ENCODE measurements around the gene DLG4. TPM values are rescaled to one million over a fixed set of nuclear protein-coding genes. Genes with fewer than 3 reads are reported as not detected.

Gene DLG4
- total RNA-seq, 1 donor from 2014 or later: 14.0 TPM

DNA sequence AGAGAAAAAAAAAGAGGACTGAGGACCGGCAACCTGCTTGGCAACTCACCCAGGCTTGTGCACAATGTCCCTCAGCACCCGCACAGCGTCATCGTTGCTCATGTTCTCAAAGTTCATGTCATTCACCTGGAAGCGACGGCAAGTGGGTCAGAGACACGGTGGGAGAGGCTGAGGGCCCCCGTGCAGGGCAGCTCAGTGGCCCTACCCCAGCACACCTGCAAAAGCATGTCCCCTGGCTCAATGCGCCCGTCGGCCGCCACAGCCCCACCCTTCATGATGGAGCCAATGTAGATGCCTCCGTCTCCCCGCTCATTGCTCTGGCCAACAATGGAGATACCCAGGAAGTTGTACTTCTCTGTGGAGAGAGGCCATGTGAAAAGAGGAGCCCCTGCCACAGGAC lies 9.3 kb upstream of the DLG4 start:
- no peak for DNase-seq
- Histone ChIP-seq H3K27ac (replicated peaks) (no peak overlapping the region), H3K4me1 (peaks cover 46% of the 10 kb centered on the region), H3K4me3 (no peak overlapping the region), H3K27me3 (ENCODE audit: low read depth) (no peaks in the 10 kb centered on the region), H3K36me3 (peaks cover 66% of the 10 kb centered on the region), H3K9me3 (replicated peaks) (no peaks in the 10 kb centered on the region)
- TF ChIP-seq, protein P1, sequence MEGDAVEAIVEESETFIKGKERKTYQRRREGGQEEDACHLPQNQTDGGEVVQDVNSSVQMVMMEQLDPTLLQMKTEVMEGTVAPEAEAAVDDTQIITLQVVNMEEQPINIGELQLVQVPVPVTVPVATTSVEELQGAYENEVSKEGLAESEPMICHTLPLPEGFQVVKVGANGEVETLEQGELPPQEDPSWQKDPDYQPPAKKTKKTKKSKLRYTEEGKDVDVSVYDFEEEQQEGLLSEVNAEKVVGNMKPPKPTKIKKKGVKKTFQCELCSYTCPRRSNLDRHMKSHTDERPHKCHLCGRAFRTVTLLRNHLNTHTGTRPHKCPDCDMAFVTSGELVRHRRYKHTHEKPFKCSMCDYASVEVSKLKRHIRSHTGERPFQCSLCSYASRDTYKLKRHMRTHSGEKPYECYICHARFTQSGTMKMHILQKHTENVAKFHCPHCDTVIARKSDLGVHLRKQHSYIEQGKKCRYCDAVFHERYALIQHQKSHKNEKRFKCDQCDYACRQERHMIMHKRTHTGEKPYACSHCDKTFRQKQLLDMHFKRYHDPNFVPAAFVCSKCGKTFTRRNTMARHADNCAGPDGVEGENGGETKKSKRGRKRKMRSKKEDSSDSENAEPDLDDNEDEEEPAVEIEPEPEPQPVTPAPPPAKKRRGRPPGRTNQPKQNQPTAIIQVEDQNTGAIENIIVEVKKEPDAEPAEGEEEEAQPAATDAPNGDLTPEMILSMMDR (IDR thresholded peaks at IDR 0.05; ENCODE audit: borderline replicate concordance): no peak
- intact Hi-C loops (cut with micrococcal nuclease): no loop called here

DNA sequence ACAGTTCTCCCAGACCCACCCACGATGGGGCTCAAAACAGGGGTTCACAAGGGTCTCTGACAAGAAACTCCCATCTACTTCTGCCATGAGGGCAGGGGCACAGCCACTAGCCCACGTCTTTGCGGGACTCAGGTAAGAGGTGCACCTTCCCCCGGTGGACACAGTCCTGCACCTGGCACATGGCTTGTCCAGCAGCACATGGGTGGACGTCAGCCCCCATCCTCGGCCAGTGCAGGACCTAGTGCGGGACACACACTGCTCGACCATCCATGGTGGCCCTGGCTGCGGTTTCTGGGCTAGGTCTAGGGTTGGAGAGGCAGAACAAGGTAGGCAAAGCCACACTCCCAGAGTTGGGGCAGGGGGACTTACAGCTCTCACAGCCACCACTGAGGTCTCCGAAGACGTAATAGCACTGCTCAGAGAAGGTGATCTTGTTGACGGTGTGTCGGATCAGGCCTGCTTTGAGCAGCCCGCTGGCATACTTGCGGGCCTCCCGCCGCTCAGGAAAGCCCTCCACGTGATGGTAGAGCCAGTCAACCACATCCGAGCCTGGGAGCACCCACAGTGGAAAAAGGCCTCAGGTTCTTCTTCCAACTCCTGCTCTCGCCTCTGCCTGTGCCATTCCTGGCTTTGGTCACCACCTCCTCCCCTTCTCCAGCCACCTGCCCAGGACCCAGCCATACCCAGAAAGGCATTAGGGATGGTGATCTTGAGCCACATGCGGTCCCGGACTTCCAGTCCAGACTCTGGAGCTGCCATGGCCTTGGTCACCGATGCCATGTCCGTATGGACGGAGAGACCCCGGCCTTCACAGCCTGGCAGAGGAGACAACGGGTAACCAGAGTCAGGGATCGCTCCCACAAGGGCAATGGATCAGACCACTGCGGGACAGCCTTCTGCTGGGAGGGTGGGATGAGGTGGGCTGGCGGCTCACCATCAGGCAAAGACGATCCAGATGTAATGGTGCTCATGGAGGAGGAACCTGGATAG lies 7.4 kb upstream of the DLG4 start:
- H3K4me3 ChIP-seq: no peak overlapping the region
- peaks cover 85% of the 10 kb centered on the region for H3K36me3 ChIP-seq
- DNase-seq: no peak
- no peaks in the 10 kb centered on the region for H3K9me3 ChIP-seq (replicated peaks)
- H3K27ac ChIP-seq (replicated peaks): no peak overlapping the region
- H3K27me3 ChIP-seq (ENCODE audit: low read depth): no peaks in the 10 kb centered on the region
- TF ChIP-seq, protein P1 (IDR thresholded peaks at IDR 0.05; ENCODE audit: borderline replicate concordance): no peak
- intact Hi-C loops (cut with micrococcal nuclease): no loop called here
- peaks cover 46% of the 10 kb centered on the region for H3K4me1 ChIP-seq

DNA sequence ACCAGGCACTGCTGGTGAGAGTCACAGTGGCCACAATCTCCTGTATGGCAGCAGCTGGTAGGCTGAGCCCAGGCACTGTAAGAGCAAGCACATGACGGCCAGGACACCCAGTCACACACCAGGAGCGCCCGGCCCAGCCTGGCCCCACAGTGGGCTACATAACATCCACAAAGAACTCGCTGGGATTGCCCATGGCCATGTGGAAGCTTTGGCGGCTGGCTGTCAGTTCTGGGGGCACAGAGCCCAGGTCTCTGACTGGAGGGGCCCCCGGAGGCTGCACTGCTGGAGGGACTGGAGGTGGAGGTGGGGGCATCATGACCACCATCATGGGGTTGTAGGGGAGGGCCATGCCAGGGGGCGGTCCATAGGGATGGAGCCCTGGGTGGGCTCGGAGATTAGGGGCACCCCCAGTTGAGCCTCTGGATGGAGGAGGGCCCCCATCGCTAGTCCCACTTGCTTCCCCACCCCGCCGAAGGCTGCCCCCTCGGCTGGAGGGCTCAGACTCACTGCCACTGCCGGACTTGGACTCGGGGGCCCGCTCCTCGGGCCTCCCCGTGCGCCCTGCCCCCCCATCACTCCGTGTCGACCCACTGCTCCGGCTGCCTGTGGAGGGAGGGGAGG lies 6.2 kb upstream of the DLG4 start:
- peaks cover 97% of the 10 kb centered on the region for H3K36me3 ChIP-seq
- intact Hi-C loops (cut with micrococcal nuclease): no loop called here

DNA sequence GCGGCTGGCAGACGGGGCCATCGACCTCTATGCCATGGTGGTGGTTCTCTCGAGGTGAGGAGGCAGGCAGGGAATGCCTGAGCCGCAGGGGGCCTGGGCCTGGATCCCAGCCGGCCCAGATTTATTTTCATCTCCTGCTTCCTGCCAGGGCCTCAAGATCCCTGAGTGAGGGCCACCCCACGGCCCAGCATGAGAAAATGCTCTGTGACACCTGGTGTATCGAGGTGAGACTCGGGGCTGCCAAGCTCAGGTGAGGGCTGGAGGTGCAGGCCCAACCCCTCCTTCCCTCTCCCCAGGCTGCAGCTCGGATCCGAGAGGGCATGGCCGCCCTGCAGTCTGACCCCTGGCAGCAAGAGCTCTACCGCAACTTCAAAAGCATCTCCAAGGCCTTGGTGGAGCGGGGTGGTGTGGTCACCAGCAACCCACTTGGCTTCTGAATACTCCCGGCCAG lies 5.0 kb upstream of the DLG4 start:
- no peaks in the 10 kb centered on the region for H3K9me3 ChIP-seq (replicated peaks)
- peaks cover 92% of the 10 kb centered on the region for H3K36me3 ChIP-seq
- peak overlapping the region; percentile 68 for H3K27ac ChIP-seq (replicated peaks)
- no peak overlapping the region for H3K4me3 ChIP-seq
- TF ChIP-seq, protein P1 (IDR thresholded peaks at IDR 0.05; ENCODE audit: borderline replicate concordance): no peak
- intact Hi-C loops (cut with micrococcal nuclease): no loop called here
- peaks cover 63% of the 10 kb centered on the region for H3K4me1 ChIP-seq
- no peaks in the 10 kb centered on the region for H3K27me3 ChIP-seq (ENCODE audit: low read depth)
- no peak for DNase-seq

More for the DNA sequence above, 6.2 kb upstream of the DLG4 start:
- Histone ChIP-seq H3K27me3 (ENCODE audit: low read depth) (no peaks in the 10 kb centered on the region), H3K4me1 (peaks cover 52% of the 10 kb centered on the region), H3K4me3 (no peak overlapping the region), H3K27ac (replicated peaks) (peak overlapping the region; percentile 68), H3K9me3 (replicated peaks) (no peaks in the 10 kb centered on the region)
- no peak for DNase-seq
- TF ChIP-seq, protein P1 (IDR thresholded peaks at IDR 0.05; ENCODE audit: borderline replicate concordance): no peak

DNA sequence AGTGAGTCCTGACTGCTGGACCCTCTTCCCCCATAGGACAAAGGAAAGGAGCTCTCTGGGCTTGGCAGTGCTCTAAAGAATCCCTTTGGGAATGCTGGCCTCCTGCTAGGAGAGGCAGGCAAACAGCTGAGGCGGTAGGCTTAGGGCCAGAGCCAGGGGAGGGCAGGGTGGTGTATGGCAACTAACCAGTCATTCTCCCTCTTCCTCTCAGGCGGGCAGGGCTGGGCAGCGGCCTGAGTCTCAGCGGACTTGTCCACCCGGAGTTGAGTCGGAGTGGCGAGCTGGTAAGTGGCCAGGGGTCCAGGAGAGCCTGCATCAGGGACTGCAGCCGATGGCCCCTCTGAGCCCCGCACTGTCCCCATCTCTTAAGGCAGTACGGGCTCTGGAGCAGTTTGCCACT lies 4.5 kb upstream of the DLG4 start:
- intact Hi-C loops (cut with micrococcal nuclease): no loop called here
- H3K27me3 ChIP-seq (ENCODE audit: low read depth): no peaks in the 10 kb centered on the region
- H3K4me3 ChIP-seq: peak overlapping the region; percentile 4
- H3K27ac ChIP-seq (replicated peaks): peak overlapping the region; percentile 42
- H3K36me3 ChIP-seq: peaks cover 86% of the 10 kb centered on the region
- DNase-seq: no peak
- peaks cover 67% of the 10 kb centered on the region for H3K4me1 ChIP-seq
- TF ChIP-seq, protein P1 (IDR thresholded peaks at IDR 0.05; ENCODE audit: borderline replicate concordance): no peak
- H3K9me3 ChIP-seq (replicated peaks): no peaks in the 10 kb centered on the region

All from left ventricle myocardium inferior (tissue), 1 donor.